ENCODE results near the gene CERS1.

GRCh38 chr19:18922228-18922985 lies 26.4 kb upstream of the CERS1 start:
- TF ChIP-seq EZH2 (IDR thresholded peaks at IDR 0.05), result no peak
- TF ChIP-seq POLR2AphosphoS5 (IDR thresholded peaks at IDR 0.05; ENCODE audit: borderline replicate concordance, low read depth, low read length), result no peak

Measured in SK-N-MC (cell line).